Rectal smooth muscle tissue (tissue), 1 donor: ENCODE results near the gene ITIH5.

Experiments used
- H3K27ac ChIP-seq: one replicate; pipeline ENCODE4 v1.7.0; 2013; ENCODE audit warnings: low read depth, low read length, inconsistent platforms
- H3K27me3 ChIP-seq: one replicate; pipeline ENCODE4 v1.7.0; 2013; ENCODE audit warnings: low read length; ENCODE audit not compliant: control insufficient read depth, insufficient read depth
- H3K36me3 ChIP-seq: one replicate; pipeline ENCODE4 v1.7.0; 2013; ENCODE audit warnings: low read length; ENCODE audit not compliant: control insufficient read depth, insufficient read depth
- H3K4me1 ChIP-seq: one replicate; pipeline ENCODE4 v1.7.0; 2013; ENCODE audit warnings: low read length; ENCODE audit not compliant: control insufficient read depth, insufficient read depth
- H3K4me3 ChIP-seq: one replicate; pipeline ENCODE4 v1.7.0; 2013; ENCODE audit warnings: low read length
- H3K9ac ChIP-seq: one replicate; pipeline ENCODE4 v1.7.0; 2013; ENCODE audit warnings: low read length

Gene ITIH5

DNA sequence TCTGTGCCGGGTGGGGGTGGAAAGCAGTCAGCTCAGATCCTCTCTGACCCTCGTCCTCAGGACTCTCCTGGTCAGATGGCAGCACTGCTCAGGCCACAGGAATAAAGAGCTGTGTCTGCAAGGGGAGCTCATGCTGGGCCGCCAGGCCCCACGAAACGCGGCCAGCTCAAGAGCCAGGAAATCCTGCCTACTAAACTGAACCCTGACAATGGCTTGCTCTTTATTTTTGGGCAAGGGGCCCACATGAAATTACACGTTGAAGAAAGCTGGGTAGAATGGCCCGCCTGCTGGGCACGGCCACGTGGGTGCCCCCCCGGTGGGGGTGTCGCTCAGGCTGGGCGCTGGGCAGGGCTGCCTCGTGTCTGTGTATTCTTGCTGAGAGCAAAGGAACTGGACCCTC lies 103.0 kb downstream of the ITIH5 start:
- H3K27ac ChIP-seq: peak overlapping the region; percentile 5

DNA sequence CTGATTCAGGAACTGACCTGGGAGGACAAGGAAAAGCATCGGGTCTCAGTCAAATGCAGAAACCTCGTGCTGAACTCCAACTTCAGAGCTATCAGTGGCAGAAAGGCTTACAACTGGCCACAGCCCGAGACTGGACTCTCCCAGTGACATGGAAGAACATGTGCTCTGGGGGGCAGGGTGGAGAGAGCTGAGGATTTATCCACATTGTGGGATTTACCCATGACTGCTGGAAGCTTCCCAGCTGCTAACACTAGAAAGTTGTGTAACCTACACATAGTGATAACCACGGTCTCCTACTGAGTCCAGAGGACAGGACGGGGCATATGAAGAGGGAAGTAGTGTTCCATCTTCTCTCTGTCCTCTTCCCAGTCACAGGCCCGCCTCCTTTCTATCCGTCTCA lies 103.4 kb downstream of the ITIH5 start:
- Histone ChIP-seq H3K4me1 (peaks cover 12% of the 10 kb centered on the region), H3K27me3 (no peaks in the 10 kb centered on the region), H3K9ac (no peak overlapping the region), H3K27ac (peak overlapping the region; percentile 5), H3K36me3 (no peaks in the 10 kb centered on the region), H3K4me3 (no peak overlapping the region)

More for the DNA sequence above, 103.0 kb downstream of the ITIH5 start:
- no peak overlapping the region for H3K9ac ChIP-seq
- peaks cover 12% of the 10 kb centered on the region for H3K4me1 ChIP-seq
- no peaks in the 10 kb centered on the region for H3K36me3 ChIP-seq
- no peak overlapping the region for H3K4me3 ChIP-seq
- H3K27me3 ChIP-seq: no peaks in the 10 kb centered on the region

DNA sequence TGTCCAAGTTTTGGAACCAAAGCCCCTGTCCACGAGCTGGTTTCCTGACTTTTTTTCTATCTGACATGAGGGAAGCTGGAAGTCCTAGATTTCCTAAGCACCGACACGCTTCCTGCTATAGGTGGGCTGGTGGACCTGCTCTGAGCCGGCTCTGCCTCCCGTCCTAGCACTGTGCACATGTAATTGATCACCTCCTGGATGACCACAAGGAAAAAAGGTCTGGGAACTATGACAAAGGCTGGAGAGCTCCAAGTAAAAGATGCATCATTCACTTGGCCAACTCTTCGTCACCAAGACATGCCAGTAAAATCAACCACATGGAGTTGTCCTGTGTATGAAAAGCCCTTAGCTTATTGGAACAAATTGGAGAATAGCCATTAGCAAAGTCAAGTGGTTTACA lies 104.8 kb downstream of the ITIH5 start:
- Histone ChIP-seq H3K27me3 (no peaks in the 10 kb centered on the region), H3K27ac (peak overlapping the region; percentile 86), H3K9ac (no peak overlapping the region), H3K36me3 (no peaks in the 10 kb centered on the region), H3K4me3 (no peak overlapping the region), H3K4me1 (peaks cover 12% of the 10 kb centered on the region)

DNA sequence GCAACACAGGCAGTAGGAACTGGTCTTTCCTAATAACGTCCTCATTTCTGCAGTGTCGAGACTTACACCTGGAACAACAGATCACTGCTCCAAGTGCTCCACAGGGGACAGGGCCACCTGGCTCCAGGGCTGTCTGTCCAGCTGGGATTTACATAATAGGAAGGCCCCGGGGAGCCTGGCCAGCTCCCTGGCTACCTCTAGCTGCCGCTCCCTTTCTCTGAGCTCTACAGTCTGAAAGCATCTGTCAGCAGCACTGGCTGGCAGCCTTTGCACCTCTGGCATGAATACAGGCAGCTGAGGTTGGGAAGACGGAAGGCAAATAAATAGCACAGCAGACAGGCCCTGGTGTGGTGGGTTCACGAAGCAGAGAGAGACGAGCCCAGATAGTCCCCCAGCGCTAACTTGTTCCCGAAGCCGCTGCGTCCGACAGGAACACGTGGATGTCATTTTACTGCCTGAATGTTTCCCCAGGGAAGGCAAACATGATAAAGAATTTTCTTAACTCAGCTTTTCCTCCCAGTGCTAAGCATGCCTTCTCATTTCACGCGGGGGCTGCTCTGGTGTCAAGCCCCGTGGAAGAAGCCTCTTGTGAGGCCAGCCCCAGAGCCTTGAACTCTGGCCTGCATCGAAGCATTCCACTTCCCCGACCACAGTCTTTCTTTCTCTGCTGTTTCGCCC lies 105.4 kb downstream of the ITIH5 start:
- H3K4me3 ChIP-seq: no peak overlapping the region
- H3K9ac ChIP-seq: no peak overlapping the region
- peak overlapping the region; percentile 86 for H3K27ac ChIP-seq
- H3K36me3 ChIP-seq: no peaks in the 10 kb centered on the region
- peaks cover 12% of the 10 kb centered on the region for H3K4me1 ChIP-seq
- no peaks in the 10 kb centered on the region for H3K27me3 ChIP-seq

DNA sequence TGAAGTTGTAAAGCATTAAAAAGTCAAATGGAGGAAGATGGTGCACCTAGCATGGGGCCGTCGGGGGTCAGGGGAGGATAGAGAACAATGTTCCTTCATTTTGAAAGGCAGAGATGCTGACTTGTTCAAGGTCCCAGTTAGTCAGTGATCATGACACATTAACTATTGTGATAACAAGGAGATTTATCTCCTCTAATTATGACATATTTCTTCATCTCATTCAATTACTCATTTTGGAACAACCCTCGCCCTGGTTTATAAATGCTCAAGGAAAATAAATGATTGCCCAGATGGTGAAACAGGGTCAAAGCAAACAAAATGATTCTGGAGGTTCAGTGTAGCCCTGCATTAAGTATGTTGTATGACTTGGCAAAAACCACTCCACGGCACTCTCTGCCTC lies 106.2 kb downstream of the ITIH5 start:
- peaks cover 12% of the 10 kb centered on the region for H3K4me1 ChIP-seq
- H3K36me3 ChIP-seq: no peaks in the 10 kb centered on the region
- no peak overlapping the region for H3K9ac ChIP-seq
- no peaks in the 10 kb centered on the region for H3K27me3 ChIP-seq
- H3K4me3 ChIP-seq: no peak overlapping the region
- H3K27ac ChIP-seq: peak overlapping the region; percentile 21

DNA sequence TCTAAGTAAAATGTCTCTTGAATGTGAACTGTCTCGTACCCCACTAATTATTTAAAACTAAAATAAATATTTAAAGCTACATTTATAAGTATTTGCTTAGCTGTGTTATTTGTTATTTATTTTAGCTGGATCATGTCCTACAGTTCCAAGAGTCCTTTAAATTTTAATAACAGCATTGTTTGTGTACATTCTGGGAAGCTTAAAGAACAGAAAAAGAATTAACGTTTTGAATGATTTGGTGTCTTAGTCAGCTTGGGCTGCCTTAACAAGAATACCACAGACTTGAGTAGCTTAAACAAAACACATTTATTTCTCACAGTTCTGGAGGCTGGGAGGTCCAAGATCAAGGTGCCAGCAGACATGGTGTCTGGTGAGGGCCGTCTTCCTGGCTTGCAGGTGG lies 107.4 kb downstream of the ITIH5 start:
- no peaks in the 10 kb centered on the region for H3K36me3 ChIP-seq
- peaks cover 12% of the 10 kb centered on the region for H3K4me1 ChIP-seq
- H3K27me3 ChIP-seq: no peaks in the 10 kb centered on the region
- H3K4me3 ChIP-seq: no peak overlapping the region
- H3K9ac ChIP-seq: no peak overlapping the region
- no peak overlapping the region for H3K27ac ChIP-seq

DNA sequence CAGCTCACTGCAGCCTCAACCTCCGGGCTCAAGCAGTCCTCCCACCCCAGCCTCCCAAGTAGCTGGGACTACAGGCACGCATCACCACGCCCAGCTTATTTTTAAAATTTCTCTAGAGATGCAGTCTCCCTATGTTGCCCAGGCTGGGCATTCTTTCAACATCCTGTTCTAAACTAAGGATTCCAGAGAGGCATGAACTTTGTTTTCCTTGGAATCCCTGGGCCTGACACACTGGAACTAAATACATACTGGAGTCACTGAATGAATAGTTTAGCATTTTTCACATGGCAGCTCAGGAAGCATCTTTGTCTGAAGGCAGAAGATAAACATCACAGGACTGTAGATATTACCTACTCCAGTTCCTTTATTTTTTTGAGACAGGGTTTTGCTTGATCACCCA lies 108.7 kb downstream of the ITIH5 start:
- no peaks in the 10 kb centered on the region for H3K27me3 ChIP-seq
- peaks cover 12% of the 10 kb centered on the region for H3K4me1 ChIP-seq
- H3K27ac ChIP-seq: no peak overlapping the region
- no peak overlapping the region for H3K4me3 ChIP-seq
- H3K36me3 ChIP-seq: no peaks in the 10 kb centered on the region
- H3K9ac ChIP-seq: no peak overlapping the region

DNA sequence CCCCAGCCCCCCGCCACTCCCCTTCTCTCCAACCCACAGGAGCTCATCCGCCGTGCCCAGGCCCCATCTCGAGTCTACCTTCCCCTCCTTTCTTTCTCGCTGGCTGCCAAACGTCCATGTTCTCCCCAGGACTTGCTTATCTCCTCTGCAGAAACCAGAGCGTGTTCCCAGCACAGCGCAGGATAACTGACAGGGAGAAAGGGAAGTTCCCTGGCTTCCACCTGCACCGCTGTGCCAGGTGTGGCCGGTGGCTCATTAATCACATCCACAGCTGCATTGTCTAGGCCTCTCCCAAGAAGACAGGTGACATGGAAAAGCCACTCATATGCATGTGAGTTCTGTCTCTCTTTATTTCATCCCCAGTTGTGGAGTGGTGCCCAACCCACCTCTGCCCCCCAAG lies 113.2 kb downstream of the ITIH5 start:
- Histone ChIP-seq H3K4me1 (peaks cover 24% of the 10 kb centered on the region), H3K4me3 (no peak overlapping the region), H3K27me3 (no peaks in the 10 kb centered on the region), H3K36me3 (no peaks in the 10 kb centered on the region), H3K27ac (no peak overlapping the region), H3K9ac (no peak overlapping the region)

DNA sequence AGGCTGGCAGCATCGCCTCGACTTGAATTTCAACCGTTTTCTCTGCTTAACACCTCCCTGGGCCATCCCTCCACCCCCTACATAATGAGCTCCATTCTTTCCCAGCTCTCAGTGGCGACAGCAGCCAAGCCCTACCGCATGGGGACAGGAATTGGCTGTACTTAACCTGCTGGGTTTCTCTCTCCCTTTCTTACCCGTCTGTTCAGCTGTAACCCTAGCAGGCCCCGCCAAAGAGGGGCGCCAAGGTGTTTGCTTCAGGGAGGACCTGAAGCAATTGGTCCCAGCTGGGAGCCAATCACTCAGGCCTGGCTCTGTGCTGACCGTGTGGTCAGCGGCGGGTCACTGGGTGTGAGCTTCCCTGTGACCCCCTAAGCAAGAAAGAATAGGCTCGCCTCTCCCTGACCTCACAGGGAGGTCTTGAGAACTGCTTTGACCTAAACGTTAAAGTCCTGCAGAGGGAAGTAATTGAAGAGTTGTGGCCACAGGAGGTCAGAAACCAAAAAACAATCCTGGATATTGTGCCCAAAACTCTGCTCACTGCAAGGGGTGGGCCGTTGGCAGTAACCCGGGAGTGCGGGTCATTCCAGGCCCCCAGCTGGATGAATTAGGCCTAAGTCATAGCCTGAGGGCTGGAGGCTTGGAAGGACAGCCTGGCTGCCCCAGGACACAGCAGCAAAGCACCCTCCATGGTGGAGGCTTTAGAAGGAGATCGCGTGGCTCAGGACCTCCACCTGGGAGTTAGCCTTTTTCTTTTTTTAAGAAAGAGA lies 114.6 kb downstream of the ITIH5 start:
- no peaks in the 10 kb centered on the region for H3K27me3 ChIP-seq
- peaks cover 38% of the 10 kb centered on the region for H3K4me1 ChIP-seq
- peak overlapping the region; percentile 78 for H3K27ac ChIP-seq
- no peak overlapping the region for H3K9ac ChIP-seq
- H3K4me3 ChIP-seq: no peak overlapping the region
- H3K36me3 ChIP-seq: no peaks in the 10 kb centered on the region

DNA sequence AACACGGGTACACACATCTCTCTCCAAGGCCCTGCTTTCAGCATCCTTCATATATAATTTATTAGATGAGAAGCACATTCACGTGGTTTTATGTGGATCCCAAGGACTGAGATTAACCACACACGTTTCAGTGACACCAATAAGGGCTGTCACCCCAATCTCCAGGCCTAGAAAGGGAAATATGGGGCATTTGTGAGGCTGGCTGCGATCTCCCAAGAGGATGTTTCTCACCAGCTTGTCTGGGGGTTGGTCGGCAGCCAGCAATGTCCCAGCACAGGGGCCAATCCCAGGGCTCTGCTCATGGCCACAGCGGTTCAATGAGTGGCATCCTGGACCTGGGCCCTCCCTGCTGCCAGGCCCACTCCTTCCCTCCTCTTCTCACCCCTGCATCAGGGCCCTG lies 115.5 kb downstream of the ITIH5 start:
- peak overlapping the region; percentile 78 for H3K27ac ChIP-seq
- peaks cover 40% of the 10 kb centered on the region for H3K4me1 ChIP-seq
- no peaks in the 10 kb centered on the region for H3K36me3 ChIP-seq
- no peak overlapping the region for H3K4me3 ChIP-seq
- H3K27me3 ChIP-seq: no peaks in the 10 kb centered on the region
- H3K9ac ChIP-seq: no peak overlapping the region

DNA sequence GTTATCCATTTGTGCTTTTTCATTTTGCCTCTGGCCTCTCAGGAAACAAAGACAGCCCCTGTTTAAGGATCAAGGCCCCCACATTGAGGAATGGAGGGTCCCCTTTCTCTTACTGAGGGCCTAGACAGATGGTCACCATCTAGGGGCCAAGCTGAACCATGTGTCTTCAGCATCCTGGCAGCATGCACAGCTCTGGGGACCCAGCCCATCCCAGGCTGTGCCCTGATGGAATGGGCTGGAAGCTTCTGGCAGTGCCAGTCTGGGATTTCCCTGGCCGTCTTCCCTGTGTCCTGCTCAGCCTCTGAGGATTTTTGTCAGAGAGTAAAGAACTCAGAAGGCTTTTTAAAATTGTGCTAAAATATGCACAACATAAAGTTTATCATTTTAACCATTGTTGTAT lies 116.8 kb downstream of the ITIH5 start:
- Histone ChIP-seq H3K4me1 (peaks cover 48% of the 10 kb centered on the region), H3K36me3 (no peaks in the 10 kb centered on the region), H3K27ac (peak overlapping the region; percentile 78), H3K9ac (no peak overlapping the region), H3K4me3 (no peak overlapping the region), H3K27me3 (no peaks in the 10 kb centered on the region)

DNA sequence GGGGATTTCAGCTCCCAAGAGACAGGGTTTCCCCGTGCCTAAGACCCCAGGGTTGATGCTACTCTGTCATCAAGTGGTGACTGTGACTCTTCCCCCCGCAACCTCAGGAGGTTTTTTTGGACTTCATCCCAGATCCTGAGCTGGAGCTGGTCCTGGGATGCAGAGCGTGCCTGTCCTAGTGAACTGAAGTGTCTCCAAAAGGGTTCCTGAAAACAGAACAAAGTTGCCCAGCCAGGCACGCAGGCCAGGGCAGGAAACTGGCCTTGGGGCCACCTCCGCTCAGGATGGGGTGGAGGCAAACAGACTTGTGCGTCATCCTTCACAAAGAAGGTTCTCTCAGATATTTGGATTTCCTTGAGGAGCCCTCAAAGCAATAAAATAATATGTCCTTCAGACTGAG lies 118.9 kb downstream of the ITIH5 start:
- peaks cover 50% of the 10 kb centered on the region for H3K4me1 ChIP-seq
- no peaks in the 10 kb centered on the region for H3K36me3 ChIP-seq
- H3K27me3 ChIP-seq: no peaks in the 10 kb centered on the region
- H3K27ac ChIP-seq: peak overlapping the region; percentile 80
- H3K9ac ChIP-seq: no peak overlapping the region
- no peak overlapping the region for H3K4me3 ChIP-seq

DNA sequence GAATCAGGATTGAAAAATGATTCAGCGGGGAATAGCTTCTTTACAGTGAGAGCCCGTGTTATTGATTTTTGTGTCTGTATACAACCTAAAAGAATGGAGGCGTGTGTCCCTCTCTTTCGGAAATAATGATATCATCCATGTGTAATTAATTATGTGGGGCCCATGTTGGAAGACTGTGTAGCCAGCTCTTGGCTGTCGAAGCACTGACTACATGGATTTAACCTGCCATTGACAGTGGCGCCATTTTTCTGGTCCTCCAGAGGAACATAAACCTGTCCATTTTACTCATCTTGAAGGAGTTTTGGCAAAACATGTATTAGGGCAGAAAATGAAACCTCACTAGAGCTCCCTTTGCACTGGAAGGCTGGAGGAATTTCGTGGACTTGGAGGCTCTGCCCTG lies 119.6 kb downstream of the ITIH5 start:
- no peak overlapping the region for H3K4me3 ChIP-seq
- no peaks in the 10 kb centered on the region for H3K36me3 ChIP-seq
- peak overlapping the region; percentile 80 for H3K27ac ChIP-seq
- no peak overlapping the region for H3K9ac ChIP-seq
- peaks cover 56% of the 10 kb centered on the region for H3K4me1 ChIP-seq
- no peaks in the 10 kb centered on the region for H3K27me3 ChIP-seq
